OCI-LY3 (cell line): Measurements from ENCODE around the gene ARF1.

ENCODE experiments used
- H2AFZ ChIP-seq: fragments of 200-600, 300-600 bp; shearing (Covaris generic); 2 replicates; pipeline ENCODE4 v1.6.0; 2014; ENCODE audit warnings: antibody characterized with exemption, low read depth, low read length
- H3K27ac ChIP-seq: fragments of 200-600, 300-600 bp; sonication (generic); 2 replicates; pipeline ENCODE4 v1.5.1; 2014; ENCODE audit warnings: mild to moderate bottlenecking, low read length, moderate library complexity, mixed read lengths
- H3K27me3 ChIP-seq: fragments of 200-600, 300-600 bp; sonication (generic); 2 replicates; pipeline ENCODE4 v1.6.1; 2014; ENCODE audit warnings: low read depth, low read length, mixed read lengths
- H3K36me3 ChIP-seq: fragments of 200-600, 300-600 bp; sonication (generic); replicated peaks from 2 replicates; pipeline ENCODE3; 2014; ENCODE audit warnings: low read depth, low read length, mixed read lengths
- H3K4me1 ChIP-seq: fragments of 300-600, 200-600 bp; sonication (generic); 2 replicates; pipeline ENCODE4 v1.6.1; 2014; ENCODE audit warnings: low read length, mixed read lengths
- H3K4me2 ChIP-seq: fragments of 200-600, 300-600 bp; sonication (generic); 2 replicates; pipeline ENCODE4 v1.6.1; 2014; ENCODE audit warnings: low read length, mixed read lengths
- H3K4me3 ChIP-seq: fragments of 300-600, 200-600 bp; sonication (generic); 2 replicates; pipeline ENCODE4 v1.5.1; 2014; ENCODE audit warnings: antibody characterized with exemption, mild to moderate bottlenecking, low read length, moderate library complexity
- H3K79me2 ChIP-seq: fragments of 300-600, 200-600 bp; shearing (Covaris generic); 2 replicates; pipeline ENCODE4 v1.6.1; 2014; ENCODE audit warnings: mild to moderate bottlenecking, low read length, mixed read lengths
- H3K9ac ChIP-seq: fragments of 300-600, 200-600 bp; shearing (Covaris generic); 2 replicates; pipeline ENCODE4 v1.6.0; 2014; ENCODE audit warnings: mild to moderate bottlenecking, low read length, moderate library complexity
- H3K9me3 ChIP-seq: fragments of 200-600, 300-600 bp; shearing (Covaris generic); 2 replicates; pipeline ENCODE4 v1.6.1; 2014; ENCODE audit warnings: low read length, mixed read lengths; ENCODE audit not compliant: insufficient read depth
- H4K20me1 ChIP-seq: fragments of 200-600, 300-600 bp; sonication (generic); 2 replicates; pipeline ENCODE4 v1.6.1; 2016; ENCODE audit warnings: low read length, mixed read lengths; ENCODE audit not compliant: insufficient read depth
- CTCF ChIP-seq: fragments of 200-600, 300-600 bp; sonication (generic); IDR thresholded peaks from 2 replicates; pipeline ENCODE4 v1.5.1; 2014; ENCODE audit warnings: antibody characterized with exemption, low read length, low read depth
- EZH2phosphoT487 ChIP-seq: fragments of 200-600 bp; shearing (Covaris generic); IDR thresholded peaks from 2 replicates; pipeline ENCODE4 v1.6.1; 2018; ENCODE audit warnings: antibody characterized with exemption, mixed run types, low read depth

The ARF1 gene

GRCh38 chr1:228096416-228097332 is 14.2 kb downstream of the ARF1 start:
- peaks cover 90% of the 10 kb centered on the region for H4K20me1 ChIP-seq
- TF ChIP-seq CTCF (no peak), EZH2phosphoT487 (no peak)
- H3K36me3 ChIP-seq: peaks cover 72% of the 10 kb centered on the region

GRCh38 chr1:228097333-228098081 is 15.0 kb downstream of the ARF1 start:
- Histone ChIP-seq H3K4me2 (no peak overlapping the region), H3K9me3 (peaks cover 15% of the 10 kb centered on the region; the same call in 1 of the 2 replicates), H3K4me1 (peaks cover 7% of the 10 kb centered on the region), H4K20me1 (peaks cover 85% of the 10 kb centered on the region), H3K79me2 (peaks cover 87% of the 10 kb centered on the region), H3K36me3 (peaks cover 64% of the 10 kb centered on the region), H3K9ac (no peak overlapping the region), H3K4me3 (no peak overlapping the region), H2AFZ (no peak overlapping the region), H3K27me3 (no peaks in the 10 kb centered on the region), H3K27ac (no peak overlapping the region)
- no peak for TF ChIP-seq CTCF
- TF ChIP-seq EZH2phosphoT487: no peak

More at GRCh38 chr1:228096416-228097332, 14.2 kb downstream of the ARF1 start:
- H3K9me3 ChIP-seq: peaks cover 16% of the 10 kb centered on the region; the same call in 1 of the 2 replicates
- H3K4me2 ChIP-seq: no peak overlapping the region
- no peak overlapping the region for H3K4me3 ChIP-seq
- no peak overlapping the region for H3K9ac ChIP-seq
- H3K27me3 ChIP-seq: no peaks in the 10 kb centered on the region
- no peak overlapping the region for H3K27ac ChIP-seq
- peaks cover 5% of the 10 kb centered on the region for H3K4me1 ChIP-seq
- no peak overlapping the region for H2AFZ ChIP-seq
- peaks cover 87% of the 10 kb centered on the region for H3K79me2 ChIP-seq

GRCh38 chr1:228098323-228098931 is 15.9 kb downstream of the ARF1 start:
- TF ChIP-seq EZH2phosphoT487: no peak
- no peak for TF ChIP-seq CTCF
- no peak overlapping the region for H3K27ac ChIP-seq

GRCh38 chr1:228099331-228099732 is 16.8 kb downstream of the ARF1 start:
- Histone ChIP-seq H3K4me3 (no peak overlapping the region), H3K36me3 (peaks cover 52% of the 10 kb centered on the region), H3K27ac (no peak overlapping the region), H3K9me3 (peaks cover 5% of the 10 kb centered on the region; the same call in 1 of the 2 replicates), H3K4me2 (no peak overlapping the region), H3K79me2 (peaks cover 79% of the 10 kb centered on the region), H4K20me1 (peaks cover 66% of the 10 kb centered on the region), H3K4me1 (peaks cover 14% of the 10 kb centered on the region), H2AFZ (no peak overlapping the region), H3K27me3 (no peaks in the 10 kb centered on the region), H3K9ac (no peak overlapping the region)
- TF ChIP-seq CTCF: no peak
- TF ChIP-seq EZH2phosphoT487: no peak

More at GRCh38 chr1:228098323-228098931, 15.9 kb downstream of the ARF1 start:
- peaks cover 55% of the 10 kb centered on the region for H3K36me3 ChIP-seq
- H3K79me2 ChIP-seq: peaks cover 83% of the 10 kb centered on the region
- no peaks in the 10 kb centered on the region for H3K27me3 ChIP-seq
- no peak overlapping the region for H2AFZ ChIP-seq
- no peak overlapping the region for H3K4me2 ChIP-seq
- H4K20me1 ChIP-seq: peaks cover 75% of the 10 kb centered on the region
- H3K9me3 ChIP-seq: peaks cover 10% of the 10 kb centered on the region; the same call in 1 of the 2 replicates
- no peak overlapping the region for H3K4me3 ChIP-seq
- no peak overlapping the region for H3K9ac ChIP-seq
- H3K4me1 ChIP-seq: peaks cover 7% of the 10 kb centered on the region
